HK-2 (cell line): Measurements from ENCODE around the gene TUT1.
A peak's percentile ranks its signal among the peaks of the same experiment; 100 is the strongest.
"Not testable (repeated sequence)": the region's sequence is repeated elsewhere in the genome, so short reads cannot be mapped to it uniquely, and the experiment has no call there.

Source experiments
- DNase-seq: peaks from one replicate; pipeline ENCODE4 v3.0.0-alpha.2; 2018; ENCODE audit not compliant: unreplicated experiment

The TUT1 gene

GRCh38 chr11:62556108-62556874, 35.0 kb downstream of the TUT1 start:
- peak; percentile 90 for DNase-seq

GRCh38 chr11:62555464-62556107, 35.7 kb downstream of the TUT1 start:
- DNase-seq = no peak

GRCh38 chr11:62554387-62555167, 36.7 kb downstream of the TUT1 start:
- no peak for DNase-seq

GRCh38 chr11:62553839-62554361, 37.4 kb downstream of the TUT1 start:
- DNase-seq = peak; percentile 65

- DNase-seq = peak; percentile 82
These were observed 38.1 kb downstream of the TUT1 start for GRCh38 chr11:62553080-62553838.

- DNase-seq = no peak
These were observed 38.7 kb downstream of the TUT1 start for GRCh38 chr11:62552485-62553079.

- not testable (repeated sequence) for DNase-seq
These were observed 40.8 kb downstream of the TUT1 start for GRCh38 chr11:62550478-62550877.

- no peak for DNase-seq
These were observed 42.6 kb downstream of the TUT1 start for GRCh38 chr11:62548545-62549335.

GRCh38 chr11:62547691-62548281, 43.5 kb downstream of the TUT1 start:
- DNase-seq = no peak

- no peak for DNase-seq
These were observed 44.2 kb downstream of the TUT1 start for GRCh38 chr11:62546929-62547625.

- peak; percentile 66 for DNase-seq
These were observed 44.9 kb downstream of the TUT1 start, which contains the start of gene AHNAK for GRCh38 chr11:62546244-62546928. Gene AHNAK, minus strand, starts transcription at chr11:62546806. Its CDS starts 10,708 bp downstream, at chr11:62536098.

GRCh38 chr11:62545437-62546243, 45.7 kb downstream of the TUT1 start:
- peak; percentile 93 for DNase-seq

- DNase-seq = no peak
These were observed 46.5 kb downstream of the TUT1 start for GRCh38 chr11:62544581-62545436.

- peak; percentile 30 for DNase-seq
These were observed 47.5 kb downstream of the TUT1 start for GRCh38 chr11:62543680-62544444.

- peak; percentile 77 for DNase-seq
These were observed 48.4 kb downstream of the TUT1 start for GRCh38 chr11:62542750-62543567.
